ENCODE measurements around the gene CCDC33.

Gene CCDC33

GRCh38 chr15:74229686-74230085, 6.4 kb upstream of the CCDC33 start:
- DNase-seq (ENCODE audit: low read depth), result no peak

GRCh38 chr15:74231475-74231874, 4.7 kb upstream of the CCDC33 start:
- DNase-seq (ENCODE audit: low read depth), result no peak

- DNase-seq (ENCODE audit: low read depth), result no peak
Measured at GRCh38 chr15:74233373-74233772, 2.8 kb upstream of the CCDC33 start.

- DNase-seq (ENCODE audit: low read depth), result no peak
Measured at GRCh38 chr15:74233851-74234597, 2.1 kb upstream of the CCDC33 start.

- DNase-seq (ENCODE audit: low read depth), result no peak
Measured at GRCh38 chr15:74234598-74234875, 1.6 kb upstream of the CCDC33 start.

GRCh38 chr15:74239051-74239705, 3.1 kb downstream of the CCDC33 start:
- DNase-seq (ENCODE audit: low read depth), result no peak

- peak; percentile 56 for DNase-seq (ENCODE audit: low read depth)
Measured at GRCh38 chr15:74240002-74240568, 4.0 kb downstream of the CCDC33 start.

- DNase-seq (ENCODE audit: low read depth), result no peak
Measured at GRCh38 chr15:74240897-74241614, 4.9 kb downstream of the CCDC33 start.

- DNase-seq (ENCODE audit: low read depth), result no peak
Measured at GRCh38 chr15:74242441-74243185, 6.5 kb downstream of the CCDC33 start.

- no peak for DNase-seq (ENCODE audit: low read depth)
Measured at GRCh38 chr15:74243431-74243830, 7.3 kb downstream of the CCDC33 start.

- no peak for DNase-seq (ENCODE audit: low read depth)
Measured at GRCh38 chr15:74244822-74245341, 8.8 kb downstream of the CCDC33 start.

GRCh38 chr15:74245342-74245931, 9.3 kb downstream of the CCDC33 start:
- DNase-seq (ENCODE audit: low read depth), result no peak

- no peak for DNase-seq (ENCODE audit: low read depth)
Measured at GRCh38 chr15:74250266-74250665, 14.1 kb downstream of the CCDC33 start.

- DNase-seq (ENCODE audit: low read depth), result no peak
Measured at GRCh38 chr15:74251131-74251811, 15.1 kb downstream of the CCDC33 start.

GRCh38 chr15:74252291-74252690, 16.2 kb downstream of the CCDC33 start:
- peak; percentile 19 for DNase-seq (ENCODE audit: low read depth)

GRCh38 chr15:74252721-74253120, 16.6 kb downstream of the CCDC33 start:
- DNase-seq (ENCODE audit: low read depth), result peak; percentile 14

- no peak for DNase-seq (ENCODE audit: low read depth)
Measured at GRCh38 chr15:74253211-74253921, 17.2 kb downstream of the CCDC33 start.

- no peak for DNase-seq (ENCODE audit: low read depth)
Measured at GRCh38 chr15:74257105-74257504, 21.0 kb downstream of the CCDC33 start.

GRCh38 chr15:74257623-74258022, 21.5 kb downstream of the CCDC33 start:
- no peak for DNase-seq (ENCODE audit: low read depth)
